Measurements from ENCODE around the gene OR8H2.
"Not testable (repeated sequence)": the region's sequence is repeated elsewhere in the genome, so short reads cannot be mapped to it uniquely, and the experiment has no call there.

GRCh38 chr11:56057661-56058237 lies 45.7 kb upstream of the OR8H2 start:
- not testable (repeated sequence) for TF ChIP-seq CTCF (IDR thresholded peaks at IDR 0.05; ENCODE audit: low read length); EZH2 (IDR thresholded peaks at IDR 0.05; ENCODE audit: borderline replicate concordance, low read length)

Measured in OCI-LY1 (cell line).